HFF-Myc (cell line): ENCODE results near the gene WDR27.

ENCODE experiments used
- DNase-seq: peaks from one replicate; pipeline ENCODE4 v3.0.0-alpha.2; 2011; ENCODE audit warnings: low read depth; ENCODE audit errors: extremely low read depth
- H3K4me3 ChIP-seq: replicated peaks from 2 replicates; pipeline ENCODE4 v1.5.1; 2011; ENCODE audit warnings: low read depth, mild to moderate bottlenecking, control low read depth, low read length
- CTCF ChIP-seq: IDR thresholded peaks from 2 replicates; pipeline ENCODE4 v1.5.1; 2012; ENCODE audit warnings: mild to moderate bottlenecking, low read depth, low read length, control low read depth; ENCODE audit errors: missing control alignments

Gene WDR27

DNA sequence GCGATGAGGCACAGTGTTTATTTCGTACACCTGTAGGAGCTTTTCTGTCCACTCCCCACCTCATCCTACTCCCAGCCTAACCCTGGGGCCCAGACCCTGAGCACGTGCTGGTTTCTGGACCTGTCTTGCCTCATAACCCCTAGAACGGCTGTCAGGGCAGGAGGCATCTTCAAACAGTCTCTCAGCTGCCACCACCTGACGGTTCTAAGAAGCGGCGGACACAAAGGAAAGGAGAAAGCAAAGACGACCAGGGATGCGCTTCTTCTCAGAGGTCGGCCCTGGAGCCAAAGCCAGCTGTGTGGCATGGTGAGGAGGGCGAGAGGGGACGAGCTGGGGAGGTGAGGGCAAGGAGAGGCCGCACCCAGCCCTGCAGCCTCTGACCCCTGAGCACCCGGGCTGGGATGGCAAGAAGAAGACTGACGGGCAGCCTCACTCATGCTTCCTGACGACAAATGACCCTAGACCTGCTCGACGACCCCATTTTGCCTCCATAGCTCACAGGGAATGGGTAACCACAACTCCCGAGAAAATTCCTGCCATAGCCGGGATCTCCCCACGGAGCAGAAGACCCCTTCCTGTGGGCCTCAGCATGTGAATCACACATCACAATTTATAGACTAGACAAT lies 62.1 kb downstream of the WDR27 start:
- no peak for DNase-seq
- TF ChIP-seq CTCF, result no peak
- no peak overlapping the region for H3K4me3 ChIP-seq

GRCh38 chr6:169638915-169639314 lies 62.9 kb downstream of the WDR27 start:
- no peak for TF ChIP-seq CTCF
- no peak for DNase-seq
- H3K4me3 ChIP-seq, result no peak overlapping the region

GRCh38 chr6:169638388-169638787 lies 63.4 kb downstream of the WDR27 start:
- no peak overlapping the region for H3K4me3 ChIP-seq
- no peak for TF ChIP-seq CTCF
- DNase-seq, result no peak

GRCh38 chr6:169635345-169635744 lies 66.5 kb downstream of the WDR27 start:
- no peak for DNase-seq
- TF ChIP-seq CTCF, result no peak
- H3K4me3 ChIP-seq, result no peak overlapping the region

- TF ChIP-seq CTCF, result no peak
- no peak for DNase-seq
Observed at GRCh38 chr6:169632841-169633240, 69.0 kb downstream of the WDR27 start.

DNA sequence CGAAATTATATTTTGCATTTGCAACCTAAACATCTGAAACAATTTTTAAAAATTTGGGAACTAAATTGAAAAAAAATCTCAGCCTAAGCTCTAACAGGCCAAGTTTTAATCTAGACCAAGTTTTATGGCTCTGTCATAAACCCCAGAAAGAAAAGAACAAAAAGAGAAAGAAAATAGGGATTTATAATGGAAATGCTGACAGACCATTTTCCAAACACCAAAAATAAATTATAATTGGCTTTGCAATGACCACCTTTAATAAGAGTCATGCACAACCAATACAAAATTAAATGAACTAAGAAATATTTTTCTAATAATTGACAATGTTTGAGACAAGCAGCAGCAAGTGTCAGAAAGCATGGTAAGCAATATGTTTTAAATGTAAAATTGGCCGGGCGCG lies 72.6 kb downstream of the WDR27 start:
- TF ChIP-seq CTCF, result no peak

More at GRCh38 chr6:169632841-169633240, 69.0 kb downstream of the WDR27 start:
- H3K4me3 ChIP-seq, result no peak overlapping the region

GRCh38 chr6:169627736-169628607 lies 73.9 kb downstream of the WDR27 start:
- no peak overlapping the region for H3K4me3 ChIP-seq
- no peak for DNase-seq
- no peak for TF ChIP-seq CTCF

More for the DNA sequence above, 72.6 kb downstream of the WDR27 start:
- no peak for DNase-seq
- no peak overlapping the region for H3K4me3 ChIP-seq
